Stimulated activated CD8-positive, alpha-beta memory T cell treated with anti-CD3 and anti-CD28 coated beads, Interleukin-15, amount 100 ng/mL, for 4 hours (primary cell): ENCODE results near the gene F7.
"Not testable (repeated sequence)": the region's sequence is repeated elsewhere in the genome, so short reads cannot be mapped to it uniquely, and the experiment has no call there.

ENCODE experiments used
- DNase-seq, 2 donors: peaks; one replicate each; pipeline ENCODE4 v3.0.0-alpha.2; 2020; ENCODE audit warnings: low read depth in 2 of 2

The F7 gene

GRCh38 chr13:113102302-113102701 is 3.3 kb upstream of the F7 start:
- DNase-seq = not testable (repeated sequence)

DNA sequence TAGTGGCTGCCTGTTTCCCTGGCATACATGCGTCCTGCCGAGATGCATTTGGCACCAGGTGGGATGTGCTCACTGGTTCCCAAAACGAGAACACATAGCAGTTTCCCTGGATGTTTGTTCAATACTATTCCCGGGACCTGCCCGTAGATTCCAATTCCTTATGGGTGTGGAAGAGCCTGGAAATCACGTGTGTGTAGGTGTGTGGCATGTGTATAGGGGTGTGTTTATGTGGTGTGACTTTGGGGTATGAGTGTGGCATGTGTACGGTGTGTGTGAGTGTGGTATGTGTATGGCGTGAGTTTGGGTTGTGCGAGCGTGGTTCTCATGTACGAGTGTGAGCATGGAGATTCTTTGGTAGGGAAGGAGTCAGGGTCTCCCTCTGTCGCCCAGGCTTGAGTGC is 2.9 kb upstream of the F7 start:
- no peak for DNase-seq

DNA sequence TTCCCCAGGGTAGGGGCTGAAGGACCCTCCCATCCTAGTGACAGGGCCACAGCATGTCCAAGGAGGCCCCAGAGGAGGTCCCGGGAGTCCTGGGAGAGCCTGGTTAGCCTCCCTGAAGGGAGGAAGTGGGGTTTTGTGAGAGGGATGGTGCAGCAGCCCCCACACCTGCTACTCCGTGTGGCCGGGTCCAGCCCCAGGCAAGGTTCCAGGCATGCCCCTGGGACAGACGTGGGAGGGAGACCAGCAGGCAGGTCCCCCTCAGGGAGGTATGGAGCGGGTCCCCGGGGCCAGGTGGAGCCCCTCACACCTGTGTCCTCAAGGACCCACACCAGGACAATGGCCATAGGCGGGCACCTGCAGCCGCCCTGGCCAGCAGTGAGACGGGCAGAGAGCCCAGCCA is 1.9 kb upstream of the F7 start:
- no peak for DNase-seq

DNA sequence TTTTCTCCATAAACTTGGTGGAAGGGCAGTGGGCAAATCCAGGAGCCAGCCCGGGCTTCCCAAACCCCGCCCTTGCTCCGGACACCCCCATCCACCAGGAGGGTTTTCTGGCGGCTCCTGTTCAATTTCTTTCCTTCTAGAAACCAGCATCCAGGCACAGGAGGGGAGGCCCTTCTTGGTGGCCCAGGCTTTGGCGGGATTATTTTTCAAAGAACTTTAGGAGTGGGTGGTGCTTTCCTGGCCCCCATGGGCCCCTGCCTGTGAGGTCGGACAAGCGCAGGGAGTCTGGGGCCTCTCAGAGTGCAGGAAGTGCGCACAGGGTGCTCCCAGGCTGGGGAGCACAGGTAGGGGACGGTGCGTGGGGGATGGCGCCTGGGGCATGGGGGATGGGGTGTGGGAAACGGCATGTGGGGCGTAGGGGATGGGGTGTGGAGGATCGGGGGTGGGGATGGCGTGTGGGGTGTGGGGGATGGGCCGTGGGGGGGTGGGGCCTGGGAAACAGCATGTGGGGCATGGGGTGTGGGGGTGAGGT is 396 bp downstream of the F7 start:
- no peak for DNase-seq

DNA sequence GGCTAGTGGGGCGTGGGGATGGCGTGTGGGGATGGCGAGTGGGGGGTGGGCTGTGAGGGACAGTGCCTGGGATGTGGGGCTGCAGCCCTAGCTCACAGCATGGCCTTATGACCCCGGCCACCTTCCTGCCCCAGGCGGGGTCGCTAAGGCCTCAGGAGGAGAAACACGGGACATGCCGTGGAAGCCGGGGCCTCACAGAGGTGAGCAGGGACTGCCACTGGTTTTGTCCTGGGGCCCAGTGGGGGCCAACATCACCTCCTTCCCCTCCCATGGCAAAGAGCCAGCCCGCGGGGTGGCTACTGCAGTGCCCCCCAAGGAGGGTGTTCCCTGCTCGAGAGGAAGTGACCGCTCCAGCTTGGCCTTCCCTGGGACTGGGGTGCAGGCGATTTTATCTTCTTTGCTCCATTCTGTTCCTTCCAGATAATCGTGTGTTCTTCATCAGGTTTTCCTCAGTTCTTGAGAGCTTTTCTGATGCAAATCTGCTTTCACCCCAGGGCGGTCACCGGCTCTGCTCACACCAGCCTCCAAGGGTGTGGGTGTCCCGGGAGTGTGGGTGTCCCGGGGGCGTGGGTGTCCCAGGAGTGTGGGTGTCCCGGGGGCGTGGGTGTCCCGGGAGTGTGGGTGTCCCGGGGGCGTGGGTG is 1.2 kb downstream of the F7 start:
- DNase-seq = no peak

GRCh38 chr13:113108521-113108920 is 2.9 kb downstream of the F7 start:
- not testable (repeated sequence) for DNase-seq

DNA sequence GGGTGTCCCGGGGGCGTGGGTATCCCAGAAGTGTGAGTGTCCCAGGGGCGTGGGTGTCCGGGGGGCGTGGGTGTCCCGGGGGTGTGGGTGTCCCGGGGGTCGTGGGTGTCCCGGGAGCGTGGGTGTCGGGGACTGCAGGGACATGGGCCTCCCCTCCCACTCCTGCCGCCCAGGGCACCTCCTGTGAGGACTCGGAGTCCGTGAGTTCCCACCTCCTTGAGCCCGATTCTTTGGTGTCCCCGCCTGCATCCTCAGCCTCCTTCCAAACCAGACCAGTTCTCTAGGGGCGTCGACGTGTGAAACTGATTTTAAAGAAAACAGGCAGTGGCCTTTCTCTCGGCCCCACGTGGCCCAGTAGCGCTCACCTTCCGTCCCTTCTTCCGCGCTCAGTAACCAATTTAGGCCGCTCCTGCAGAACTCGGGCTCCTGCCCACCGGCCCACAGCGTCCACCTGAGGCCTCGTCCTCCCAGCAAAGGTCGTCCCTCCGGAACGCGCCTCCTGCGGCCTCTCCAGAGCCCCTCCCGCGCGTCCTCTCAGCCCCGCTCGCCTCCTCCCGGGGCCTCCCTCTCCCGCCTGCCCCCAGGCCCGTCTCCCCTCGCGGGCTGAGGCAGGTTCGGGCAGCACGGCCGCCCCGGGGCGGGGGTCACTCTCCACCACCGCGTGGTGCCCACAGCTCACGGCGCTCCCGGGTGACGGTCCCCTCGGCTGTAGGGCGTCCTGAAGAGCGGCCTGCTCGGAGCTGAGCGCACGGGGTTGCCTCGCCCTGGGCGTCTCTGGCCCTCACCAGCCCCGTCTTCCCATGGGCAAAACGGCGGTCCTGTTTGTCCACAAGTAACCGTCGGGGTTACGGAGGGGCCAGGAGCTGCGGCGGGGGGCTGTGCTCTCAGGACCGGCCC is 3.8 kb downstream of the F7 start:
- DNase-seq = no peak

DNA sequence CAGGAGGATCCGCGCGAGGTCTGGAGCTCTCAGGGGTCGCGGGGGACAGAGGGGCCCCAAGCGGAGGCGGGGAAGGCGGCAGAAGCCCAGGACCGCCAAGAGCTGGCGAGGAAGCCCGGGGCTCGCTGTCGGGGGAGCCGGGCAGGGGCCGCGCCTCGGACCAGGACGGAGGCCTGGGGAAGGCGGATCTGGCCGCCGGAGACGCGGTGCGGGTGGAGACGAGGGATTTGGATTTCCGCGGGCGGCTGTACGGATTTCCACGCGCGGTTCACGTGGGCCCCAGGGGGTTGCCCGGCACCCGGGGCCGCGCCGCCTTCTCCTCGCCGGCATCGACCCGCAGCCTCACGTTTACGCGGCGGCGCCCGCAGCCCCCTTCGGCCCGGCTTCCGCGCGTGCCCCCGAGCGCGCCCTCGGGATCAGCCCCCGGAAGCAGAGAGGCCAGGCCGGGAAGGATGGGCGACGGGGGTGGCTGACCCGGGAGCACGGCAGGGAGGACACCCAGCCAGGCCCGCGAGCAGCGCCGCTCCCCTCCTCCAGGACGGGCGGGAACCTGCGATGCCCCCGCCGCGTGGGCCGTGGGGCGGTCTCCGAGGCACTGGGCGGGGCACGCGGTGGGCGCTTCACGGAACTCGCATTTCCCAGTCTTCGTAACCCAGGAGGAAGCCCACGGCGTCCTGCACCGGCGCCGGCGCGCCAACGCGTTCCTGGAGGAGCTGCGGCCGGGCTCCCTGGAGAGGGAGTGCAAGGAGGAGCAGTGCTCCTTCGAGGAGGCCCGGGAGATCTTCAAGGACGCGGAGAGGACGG is 4.7 kb downstream of the F7 start:
- peak in 1 of 2 donors; percentile 49 for DNase-seq

DNA sequence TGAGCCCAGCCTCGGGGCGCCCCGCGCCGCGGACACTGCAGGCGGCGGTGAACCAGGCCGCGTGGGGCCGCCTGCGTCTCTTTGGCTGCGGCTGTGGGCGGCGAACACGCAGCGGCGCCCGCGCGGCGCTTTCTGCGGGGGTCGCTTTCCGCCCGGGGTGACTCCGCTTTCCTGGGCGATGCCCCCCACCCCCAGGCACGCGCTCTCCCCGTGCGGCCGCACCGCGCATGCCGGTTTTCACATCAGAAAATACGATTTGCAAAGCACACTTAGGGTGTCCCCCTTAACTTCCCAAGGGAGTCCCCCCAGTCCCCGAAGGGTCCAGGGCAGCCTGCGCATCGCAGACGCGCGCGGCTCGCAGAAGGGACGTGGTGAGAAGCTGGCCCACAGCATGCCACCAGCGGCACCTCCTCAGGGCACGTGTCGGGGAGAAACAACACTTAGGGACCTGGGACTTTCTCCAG is 5.3 kb downstream of the F7 start:
- peak in 1 of 2 donors; percentile 17 for DNase-seq

GRCh38 chr13:113111821-113112220 is 6.2 kb downstream of the F7 start:
- not testable (repeated sequence) for DNase-seq

DNA sequence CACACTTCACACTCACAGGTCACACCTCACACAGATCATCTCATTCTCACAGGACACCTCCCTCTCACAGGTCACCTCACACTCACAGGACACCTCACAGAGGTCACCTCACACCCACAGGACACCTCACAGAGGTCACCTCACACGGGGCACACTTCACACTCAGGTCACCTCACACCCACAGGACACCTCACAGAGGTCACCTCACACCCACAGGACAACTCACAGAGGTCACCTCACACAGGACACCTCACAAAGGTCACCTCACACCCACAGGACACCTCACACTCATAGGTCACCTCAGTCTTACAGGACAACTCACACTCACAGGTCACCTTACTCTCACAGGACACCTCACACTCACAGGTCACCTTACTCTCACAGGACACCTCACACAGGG is 6.9 kb downstream of the F7 start:
- DNase-seq = not testable (repeated sequence)

- no peak for DNase-seq
These were observed 7.6 kb downstream of the F7 start for GRCh38 chr13:113112893-113113845.

DNA sequence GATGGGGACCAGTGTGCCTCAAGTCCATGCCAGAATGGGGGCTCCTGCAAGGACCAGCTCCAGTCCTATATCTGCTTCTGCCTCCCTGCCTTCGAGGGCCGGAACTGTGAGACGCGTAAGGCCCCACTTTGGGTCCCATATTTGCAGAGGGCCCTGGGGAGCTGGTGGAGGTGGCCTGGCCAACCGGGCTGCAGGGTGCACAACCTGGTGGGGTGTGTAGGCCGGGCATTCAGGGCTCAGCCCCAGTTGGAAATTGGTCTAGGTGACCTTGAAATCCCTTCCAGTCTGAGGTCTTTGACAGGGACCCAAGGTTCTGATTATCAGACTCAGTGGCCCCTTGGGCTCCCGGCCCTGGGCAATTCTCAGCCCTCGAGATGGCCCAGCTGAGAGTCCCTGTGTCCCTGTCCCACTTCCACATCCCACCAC is 8.3 kb downstream of the F7 start:
- DNase-seq = no peak

DNA sequence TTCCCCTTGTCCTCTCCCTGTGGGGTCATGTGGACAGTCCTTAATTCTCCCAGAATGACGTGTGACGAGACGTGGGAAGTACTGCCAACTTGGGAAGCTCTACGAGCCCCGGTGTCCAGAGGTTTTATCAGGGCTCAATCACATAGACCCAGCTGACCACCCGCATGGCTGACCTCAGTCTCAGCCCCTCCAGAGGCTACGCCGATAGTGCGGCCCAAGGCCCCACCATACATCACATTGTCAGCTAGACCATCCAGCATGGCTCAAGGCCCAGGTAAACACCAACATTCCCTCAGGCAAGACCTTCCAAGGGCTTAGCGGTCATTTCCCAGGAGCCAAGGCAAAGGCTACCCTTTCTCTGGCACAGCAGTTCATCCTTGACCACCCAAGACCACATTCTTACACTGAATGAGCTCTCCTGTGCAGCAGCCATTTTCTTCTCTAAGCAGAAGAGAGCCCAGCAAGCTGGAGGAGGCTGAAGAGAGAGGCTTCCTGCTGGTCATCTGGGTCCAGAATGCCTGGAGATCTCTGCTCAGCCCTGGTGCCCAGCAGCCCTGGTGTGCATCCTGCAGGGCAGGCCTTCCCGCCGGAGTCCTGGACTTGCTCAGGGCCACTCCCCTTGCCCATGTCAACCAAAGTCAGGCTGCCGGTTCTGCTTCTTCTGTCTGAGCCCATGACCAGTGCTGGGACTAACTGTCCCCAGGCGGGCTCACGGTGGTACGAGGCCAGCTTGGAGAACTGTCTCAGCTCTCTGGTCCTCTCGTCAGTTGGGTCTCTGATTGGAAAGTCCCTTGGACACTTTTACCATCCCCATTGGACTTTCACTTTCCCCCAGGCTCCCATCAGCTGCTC is 9.1 kb downstream of the F7 start:
- DNase-seq = no peak

DNA sequence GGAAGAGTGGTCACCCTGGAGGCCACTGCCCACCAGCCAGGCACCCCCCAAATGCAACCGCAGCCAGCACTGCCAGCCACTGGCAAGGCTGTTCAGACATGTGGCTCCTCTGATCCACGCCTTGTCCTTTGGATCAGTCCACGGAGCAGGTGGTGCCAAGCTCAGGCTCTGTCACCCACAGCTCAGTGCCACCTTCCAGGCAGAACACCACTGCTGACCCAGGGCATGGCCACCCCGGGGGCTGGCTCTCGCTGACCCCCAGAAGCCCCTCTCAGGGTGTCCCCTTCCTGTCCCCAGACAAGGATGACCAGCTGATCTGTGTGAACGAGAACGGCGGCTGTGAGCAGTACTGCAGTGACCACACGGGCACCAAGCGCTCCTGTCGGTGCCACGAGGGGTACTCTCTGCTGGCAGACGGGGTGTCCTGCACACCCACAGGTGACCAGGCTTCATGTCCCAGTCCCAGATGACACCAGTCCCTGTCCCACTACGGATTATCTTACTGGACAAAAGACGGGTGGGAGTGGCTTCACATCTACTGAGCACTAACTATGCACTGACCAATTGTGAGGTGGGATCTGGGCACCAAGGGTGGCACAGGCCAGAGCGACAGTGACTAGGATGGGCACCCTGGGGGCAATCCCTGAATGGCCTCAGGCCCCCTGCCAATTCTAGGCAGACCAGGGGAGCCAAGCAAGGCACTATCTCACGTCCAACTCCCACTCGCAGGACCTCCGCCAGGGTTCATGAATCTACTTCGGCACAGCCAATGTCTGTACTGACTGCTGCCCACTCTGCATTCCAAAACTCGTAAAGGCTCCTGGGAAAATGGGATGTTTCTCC is 10.0 kb downstream of the F7 start:
- no peak for DNase-seq

GRCh38 chr13:113116206-113116800 is 10.7 kb downstream of the F7 start:
- no peak for DNase-seq

DNA sequence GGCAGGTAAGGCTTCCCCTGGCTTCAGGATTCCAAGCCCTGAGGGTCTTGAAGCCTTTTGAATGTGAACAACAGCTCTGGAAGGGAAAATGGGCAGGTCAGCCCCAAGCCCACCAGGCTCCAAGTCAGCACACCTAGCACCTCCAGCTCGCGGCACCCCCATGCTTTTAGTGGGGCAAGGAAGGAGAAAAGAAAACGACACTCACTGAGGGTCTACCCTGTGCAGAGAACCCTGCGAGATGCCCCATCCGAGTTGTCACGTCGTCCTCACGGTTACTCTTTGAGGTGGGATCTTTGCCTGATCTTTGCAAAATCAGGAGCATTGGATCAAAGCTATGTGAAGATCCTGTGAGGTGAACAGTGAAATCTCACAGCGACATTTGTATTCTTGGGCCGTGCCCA is 11.3 kb downstream of the F7 start:
- DNase-seq = no peak

GRCh38 chr13:113117335-113117872 is 11.8 kb downstream of the F7 start:
- DNase-seq = no peak
